GM12892 (cell line): ENCODE results near the gene TAF1A.

Experiments used
- POLR2A ChIP-seq: IDR thresholded peaks from 2 replicates; pipeline ENCODE4 v1.6.1; 2011; ENCODE audit warnings: low read depth, low read length, control low read depth
- POLR2AphosphoS5 ChIP-seq: IDR thresholded peaks from 2 replicates; pipeline ENCODE4 v1.6.1; 2011; ENCODE audit warnings: low read depth, low read length, control low read depth

DNA sequence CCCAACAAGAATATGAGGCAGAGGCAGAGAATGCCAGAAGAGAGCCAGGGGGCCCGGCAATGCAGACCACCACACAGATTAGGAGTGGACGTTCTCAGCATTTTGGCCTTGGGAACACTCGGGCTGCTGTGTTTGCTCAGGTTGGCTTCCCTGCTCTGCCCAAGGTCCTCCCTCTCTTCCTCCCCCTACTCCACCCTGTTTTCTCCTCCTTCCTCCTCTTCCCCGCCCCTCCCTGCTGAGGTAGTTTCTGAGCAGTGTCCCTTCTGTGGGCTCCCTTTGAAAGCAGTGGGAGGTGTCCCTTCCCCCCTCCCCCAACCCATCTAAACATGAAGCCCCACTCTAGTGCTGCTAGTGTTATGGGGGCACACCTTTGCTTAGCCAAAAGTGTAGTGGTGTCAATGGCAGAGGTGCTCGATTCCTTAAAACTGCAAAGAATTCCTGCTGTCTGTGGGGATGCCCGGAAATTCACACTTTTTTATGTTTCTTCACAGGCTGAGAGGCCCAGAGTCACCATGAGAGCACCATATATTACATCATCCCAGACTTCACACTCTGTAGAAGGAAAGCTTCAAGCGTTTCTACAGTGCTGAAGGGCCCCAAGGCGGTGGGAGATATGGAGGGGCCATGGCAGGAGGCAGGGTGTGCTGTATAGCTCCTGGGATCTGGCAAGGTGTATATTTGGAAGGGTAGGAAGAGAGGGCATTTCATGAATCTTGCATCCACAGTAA is 41.6 kb downstream of the TAF1A start, which contains the start of gene HHIPL2:
- TF ChIP-seq POLR2A, result no peak
- no peak for TF ChIP-seq POLR2AphosphoS5
